NK-92 (cell line): ENCODE data around the gene ZNF599.
"Not testable (repeated sequence)": the region's sequence is repeated elsewhere in the genome, so short reads cannot be mapped to it uniquely, and the experiment has no call there.

ENCODE experiments used
- DNase-seq: peaks from one replicate; lab custom pipeline; 2025; ENCODE audit not compliant: unreplicated experiment; lab: John Stamatoyannopoulos, UW

The ZNF599 gene

DNA sequence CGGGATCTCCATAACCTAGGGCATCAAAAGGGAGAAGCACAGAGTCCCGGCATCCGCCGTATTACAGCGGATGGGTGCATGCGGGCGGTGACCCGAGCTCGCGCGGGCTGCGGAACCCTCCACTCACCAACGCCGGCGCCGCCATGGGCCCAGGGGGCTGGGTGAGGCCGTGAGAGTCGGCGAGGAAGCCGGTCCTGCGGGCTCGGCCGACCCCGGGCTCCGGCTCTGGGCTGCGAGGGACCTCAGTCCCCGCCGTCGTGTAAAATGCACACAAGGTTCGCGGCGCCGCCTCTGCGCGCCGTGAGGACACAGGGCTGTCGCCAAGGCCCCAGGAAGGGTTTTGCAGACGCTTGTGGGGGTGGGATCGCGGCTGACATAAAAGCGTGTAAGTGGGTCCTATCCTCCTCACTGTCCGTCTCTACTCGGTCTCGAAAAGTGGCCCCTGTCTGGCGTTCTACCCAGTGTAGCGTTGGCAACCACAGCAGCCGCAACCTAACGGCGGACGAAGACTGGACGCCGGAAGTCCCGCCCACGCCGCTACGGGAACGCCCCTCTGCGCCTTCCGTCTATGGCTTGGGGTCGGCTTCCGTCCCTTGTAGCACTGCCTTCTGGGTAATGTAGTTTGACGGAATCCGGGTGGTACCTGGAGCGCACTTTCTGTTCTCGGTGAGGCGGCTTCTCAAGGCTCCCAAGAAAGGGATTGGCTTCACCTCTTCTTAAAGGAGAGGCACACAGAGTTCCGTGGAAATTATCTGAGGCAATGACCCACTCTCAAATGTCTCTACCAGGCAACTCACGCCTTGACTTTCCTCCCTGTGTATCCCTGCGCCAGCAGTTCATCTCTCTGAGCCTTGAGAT is at the start of gene ZNF599:
ZNF599 (minus strand) TSS at position 519 of the 858 bp plus-strand sequence; CDS start at position 145, 374 bp downstream.
- no peak for DNase-seq

- DNase-seq = no peak
Observed at GRCh38 chr19:34818270-34818669, 45.3 kb upstream of the ZNF599 start.

- no peak for DNase-seq
Observed at GRCh38 chr19:34816708-34817107, 43.7 kb upstream of the ZNF599 start.

DNA sequence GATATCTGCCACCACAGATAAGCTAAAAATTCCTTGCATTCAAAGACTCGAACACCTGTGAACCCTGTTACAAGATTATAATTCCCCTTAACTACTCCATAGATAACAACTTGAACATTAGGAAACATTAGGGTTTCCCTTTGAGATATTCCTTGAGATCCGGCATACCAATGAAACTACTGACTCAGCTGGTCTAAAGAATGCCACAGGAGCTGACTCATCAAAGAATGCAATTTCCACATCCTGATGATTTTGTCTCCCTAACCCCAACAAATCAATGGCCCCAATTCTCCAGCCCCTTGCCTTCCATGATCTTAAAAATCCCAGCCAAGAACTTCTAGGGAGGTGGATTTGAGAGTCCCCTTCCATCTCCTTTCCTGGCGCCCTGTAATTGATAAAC is 35.6 kb upstream of the ZNF599 start:
- DNase-seq = no peak

DNA sequence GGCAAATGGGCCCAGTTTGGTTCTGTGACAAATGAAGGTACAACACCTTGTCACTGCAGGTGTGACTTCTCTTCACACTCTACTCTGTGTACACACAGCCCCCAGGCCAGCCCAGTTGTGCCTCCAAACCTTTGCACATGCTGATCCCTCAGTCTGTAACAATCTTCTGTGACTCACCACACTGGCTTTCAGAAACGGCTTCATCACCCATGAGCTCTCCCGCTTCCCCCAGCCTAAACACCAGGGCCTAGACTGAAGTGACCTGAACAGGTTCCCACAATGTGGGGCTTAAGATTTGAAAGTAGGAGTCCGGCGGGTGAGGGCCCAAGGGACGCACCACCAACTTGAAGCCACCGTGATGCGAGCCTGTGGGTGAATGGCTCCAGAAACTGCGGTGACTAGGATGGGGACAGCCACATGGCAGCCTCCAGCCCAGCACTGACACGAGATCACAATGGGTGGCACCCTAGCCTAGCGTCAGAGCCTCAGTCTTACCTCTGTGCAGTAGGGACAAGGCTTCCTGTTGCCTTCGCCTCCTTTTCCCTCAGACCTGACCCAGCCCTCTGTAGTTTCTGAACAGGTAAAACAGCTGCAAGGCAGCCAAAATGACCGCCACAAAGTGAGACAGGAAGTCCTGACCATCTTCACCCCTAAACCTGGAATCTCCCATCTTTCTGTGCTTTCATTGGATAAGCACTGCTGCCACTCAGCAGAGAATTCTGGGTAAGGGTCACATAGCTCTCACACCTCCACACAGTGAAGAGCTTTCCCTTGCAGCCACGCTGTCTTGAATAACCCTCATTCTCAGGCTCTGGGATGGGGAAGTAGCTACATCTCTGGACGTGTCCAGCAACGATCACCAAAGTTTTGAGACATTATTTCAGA is 34.2 kb upstream of the ZNF599 start:
- DNase-seq = no peak

- no peak for DNase-seq
Observed at GRCh38 chr19:34804115-34804514, 31.1 kb upstream of the ZNF599 start.

GRCh38 chr19:34796953-34797352 is 23.9 kb upstream of the ZNF599 start:
- not testable (repeated sequence) for DNase-seq

DNA sequence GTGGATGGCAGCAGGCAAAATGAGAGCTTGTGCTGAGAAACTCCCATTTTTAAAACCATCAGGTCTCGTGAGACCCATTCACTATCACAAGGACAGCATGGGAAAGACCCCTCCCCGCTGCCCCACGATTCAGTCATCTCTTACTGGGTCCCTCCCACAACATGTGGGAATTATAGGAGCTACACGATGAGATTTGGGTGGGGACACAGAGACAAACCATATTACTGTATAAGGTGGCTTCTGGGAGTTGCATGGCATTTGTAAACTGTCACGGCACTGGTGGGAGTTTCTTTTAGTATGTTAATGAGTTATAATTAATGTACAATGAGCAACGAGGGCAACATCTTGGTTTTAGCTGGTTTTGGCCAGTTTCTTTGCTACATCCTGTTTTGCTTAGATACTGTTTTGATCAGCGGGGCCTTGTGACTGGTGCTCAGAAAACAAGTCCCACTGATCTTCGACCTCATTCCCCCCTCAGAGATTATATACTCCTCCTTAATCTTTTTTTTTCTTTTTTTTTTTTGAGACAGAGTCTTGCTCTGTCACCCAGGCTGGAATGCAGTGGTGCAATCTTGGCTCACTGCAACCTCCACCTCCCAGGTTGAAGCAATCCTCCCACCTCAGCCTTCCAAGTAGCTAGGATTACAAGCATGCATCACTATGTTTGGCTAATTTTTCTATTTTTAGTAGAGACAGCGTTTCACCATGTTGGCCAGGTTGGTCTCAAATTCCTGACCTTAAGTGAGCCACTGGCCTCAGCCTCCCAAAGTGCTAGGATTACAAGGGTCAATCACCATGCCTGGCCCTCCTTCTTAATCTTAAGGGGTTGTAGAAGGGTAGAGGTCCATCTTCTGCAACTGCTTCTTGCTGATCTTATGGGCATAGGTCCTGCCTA is 21.3 kb upstream of the ZNF599 start:
- DNase-seq = no peak

DNA sequence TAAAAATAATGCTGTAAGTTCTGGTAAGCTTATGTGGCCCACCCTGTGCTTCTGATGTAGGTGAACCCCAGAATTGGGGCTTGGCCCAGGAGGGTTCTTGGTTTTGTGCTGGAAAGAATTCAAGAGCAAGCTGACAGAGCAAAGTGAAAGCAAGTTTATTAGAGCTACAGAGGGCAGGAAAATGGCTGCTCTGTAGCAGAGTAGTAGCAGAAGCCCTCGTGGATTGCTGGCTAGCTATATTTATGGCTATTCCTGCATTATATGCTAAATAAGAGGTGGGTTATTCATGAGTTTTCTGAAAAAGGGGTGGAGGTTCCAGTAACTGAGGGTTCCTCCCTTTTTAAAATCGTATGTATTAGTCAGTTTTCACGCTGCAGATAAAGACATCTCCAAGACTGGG is 20.6 kb upstream of the ZNF599 start:
- no peak for DNase-seq

DNA sequence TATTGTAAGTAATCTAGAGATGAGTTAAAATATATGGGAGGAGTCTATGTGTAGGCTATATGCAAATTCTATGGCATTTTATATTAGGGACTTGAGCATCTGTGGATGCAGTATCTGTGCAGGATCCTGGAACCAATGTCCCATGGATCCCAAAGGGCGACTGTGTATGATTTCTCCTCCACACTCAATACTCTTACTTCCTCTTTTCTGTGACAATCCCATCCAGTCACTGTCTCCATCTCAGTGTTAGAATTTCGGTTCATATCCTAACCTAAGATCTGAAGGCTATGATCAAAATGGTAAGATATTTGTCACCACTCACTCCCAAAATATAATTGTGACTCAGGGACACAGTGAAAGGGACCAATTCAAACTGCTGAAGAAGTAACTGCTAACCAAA is 15.1 kb upstream of the ZNF599 start:
- no peak for DNase-seq

DNA sequence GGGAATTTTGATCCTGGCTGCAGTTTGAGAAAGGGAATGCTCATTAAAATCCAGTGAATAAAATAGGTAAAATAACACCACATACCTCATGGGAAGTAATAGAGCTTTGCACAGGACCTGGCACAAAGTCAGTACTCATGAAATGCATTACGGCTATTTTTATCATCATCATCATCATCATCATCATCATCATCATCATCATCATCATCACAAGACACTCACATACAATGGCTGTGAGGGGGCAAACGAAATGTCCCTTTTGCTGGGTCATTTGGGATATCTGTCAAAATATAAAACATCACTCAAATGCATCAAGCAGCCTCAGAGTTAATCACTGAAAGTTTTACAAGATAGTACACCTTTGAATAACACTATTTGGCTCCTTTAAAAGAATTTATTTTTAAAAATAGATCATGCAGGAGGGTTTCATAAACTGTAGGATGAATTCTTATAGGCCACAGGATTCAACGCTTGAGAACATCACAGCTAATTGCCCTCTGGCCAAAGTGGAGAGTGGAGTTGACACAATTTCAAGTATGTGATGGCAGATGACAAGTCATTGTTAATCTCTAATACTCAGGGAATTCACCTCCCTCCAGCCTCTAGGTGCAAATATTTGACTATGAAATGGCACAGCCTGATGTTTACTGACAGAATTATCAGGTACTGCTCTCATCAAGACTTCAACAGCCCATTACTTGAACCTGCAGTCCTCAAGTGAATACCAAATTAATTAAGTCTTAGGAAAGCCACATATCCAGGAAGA is 14.2 kb upstream of the ZNF599 start:
- DNase-seq = no peak

DNA sequence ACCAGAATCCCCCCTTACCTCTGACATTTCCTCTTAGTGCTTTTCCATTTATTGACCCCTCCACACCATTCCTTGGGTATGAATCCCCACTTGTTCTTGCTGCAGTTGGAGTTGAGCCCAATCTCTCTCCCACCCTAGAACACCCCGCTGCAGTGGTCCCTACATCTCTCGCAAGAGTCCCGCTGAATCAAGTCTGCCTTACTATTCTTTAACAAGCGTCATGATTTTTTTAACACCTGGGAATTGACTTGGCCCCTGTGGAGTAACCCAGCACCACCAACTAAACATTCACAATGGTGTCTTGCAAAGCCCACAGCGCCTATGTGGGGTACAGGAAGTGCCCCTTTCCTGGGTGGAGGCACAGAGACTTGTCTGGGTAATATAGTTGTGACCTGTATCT is 13.2 kb upstream of the ZNF599 start:
- DNase-seq = no peak

DNA sequence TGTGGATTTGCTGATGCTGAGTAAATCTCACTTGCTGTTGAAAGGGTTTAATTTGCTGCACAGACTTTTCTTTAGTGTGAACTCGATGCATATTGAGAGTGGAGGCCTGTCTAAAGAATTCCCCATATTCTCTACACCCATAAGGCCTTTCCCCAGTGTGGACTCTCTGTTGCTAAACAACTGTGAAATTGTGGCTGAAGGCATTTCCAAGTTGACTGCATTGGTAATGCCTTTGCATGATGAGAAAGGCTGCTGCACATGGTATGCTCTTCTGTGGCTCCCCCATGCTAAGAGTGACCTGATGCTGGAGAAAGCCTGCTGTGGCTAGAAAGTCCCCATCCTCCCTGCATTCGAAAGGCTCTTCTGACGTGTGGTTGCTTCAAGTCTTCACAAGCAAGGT is 6.6 kb upstream of the ZNF599 start:
- DNase-seq = no peak

- no peak for DNase-seq
Observed at GRCh38 chr19:34778342-34778741, 5.3 kb upstream of the ZNF599 start.

GRCh38 chr19:34774857-34775256 is 1.8 kb upstream of the ZNF599 start:
- no peak for DNase-seq

GRCh38 chr19:34773555-34773864 is 495 bp upstream of the ZNF599 start:
- DNase-seq = no peak

GRCh38 chr19:34767951-34768350 is 5.1 kb downstream of the ZNF599 start:
- no peak for DNase-seq

DNA sequence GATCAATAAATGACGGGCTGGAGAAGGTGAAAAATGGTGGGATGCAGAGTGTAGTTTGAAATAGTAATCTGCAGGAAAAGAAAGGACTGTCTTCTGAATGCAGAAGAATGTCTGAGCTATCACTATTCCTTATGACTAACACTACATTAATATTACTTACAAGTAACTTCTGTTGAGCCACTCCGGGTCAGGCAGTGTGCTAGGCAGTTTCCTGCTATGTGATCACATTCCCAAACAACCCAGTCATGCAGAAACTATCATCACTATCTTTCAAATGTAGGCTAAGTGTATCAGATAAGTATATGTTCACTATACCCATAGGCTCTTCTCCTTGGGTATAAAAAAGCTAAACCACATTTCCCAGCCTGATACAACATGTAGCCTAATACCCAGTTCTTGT is 6.6 kb downstream of the ZNF599 start:
- DNase-seq = no peak

DNA sequence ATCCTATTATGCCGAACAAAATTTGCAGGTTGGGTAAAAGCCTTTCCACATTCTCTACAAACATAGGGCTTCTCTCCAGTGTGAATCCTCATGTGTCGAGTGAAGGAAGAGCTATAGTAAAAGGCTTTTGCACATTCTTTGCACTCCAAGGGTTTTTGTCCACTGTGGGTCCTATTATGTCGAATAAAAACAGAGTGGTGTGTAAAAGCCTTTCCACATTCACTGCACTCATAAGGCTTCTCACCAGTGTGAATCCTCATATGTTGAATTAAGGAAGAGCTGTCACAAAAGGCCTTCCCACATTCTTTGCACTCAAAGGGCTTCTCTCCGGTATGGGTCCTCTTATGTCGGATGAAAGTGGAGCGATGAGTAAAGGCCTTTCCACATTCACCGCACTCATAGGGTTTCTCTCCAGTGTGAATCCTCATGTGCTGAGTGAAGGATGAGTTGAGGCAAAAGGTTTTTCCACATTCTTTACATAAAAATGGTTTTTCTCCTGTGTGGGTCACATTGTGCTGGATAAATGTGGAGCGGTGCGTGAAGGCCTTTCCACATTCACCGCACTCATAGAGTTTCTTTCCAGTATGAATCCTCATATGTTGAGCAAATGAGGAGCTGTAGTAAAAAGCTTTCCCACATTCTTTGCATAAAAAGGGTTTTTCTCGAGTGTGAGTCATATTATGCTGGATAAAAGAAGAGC is 13.6 kb downstream of the ZNF599 start:
- no peak for DNase-seq

GRCh38 chr19:34757441-34757840 is 15.6 kb downstream of the ZNF599 start:
- DNase-seq = no peak
